ENCODE data around the gene SLC25A12. TPM values are rescaled to one million over a fixed set of nuclear protein-coding genes. Genes with fewer than 3 reads are reported as not detected.

Gene SLC25A12
- total and polyA plus RNA-seq, 2 of the 13 experiments (the other 11 are each of a cell fraction or from before 2014, with no cell fraction given), result 8.1 to 15.9 TPM

DNA sequence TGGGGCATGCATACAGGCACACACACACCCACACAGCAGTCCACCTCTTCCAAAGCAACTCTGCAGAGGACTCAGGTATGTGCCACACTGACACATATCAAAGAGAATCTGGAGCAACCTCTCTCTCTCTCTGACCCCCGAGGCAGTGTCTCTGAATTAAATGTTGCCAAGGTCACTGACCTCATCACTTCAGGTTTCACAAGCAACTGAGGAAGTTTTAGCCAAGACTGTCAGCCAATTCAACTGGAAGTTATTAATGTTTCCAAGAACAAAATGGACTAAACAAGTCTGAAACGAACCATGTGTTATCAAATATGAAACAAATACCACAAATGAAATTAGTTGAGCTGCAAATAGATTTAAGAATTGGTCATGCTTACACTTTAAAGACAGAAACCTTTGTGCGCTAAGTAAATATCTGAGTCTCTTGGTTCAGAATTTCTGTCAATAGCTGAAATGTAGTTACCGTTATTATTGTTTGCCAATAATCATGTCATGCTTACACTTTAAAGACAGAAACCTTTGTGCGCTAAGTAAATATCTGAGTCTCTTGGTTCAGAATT lies 86.1 kb downstream of the SLC25A12 start (continued):
- peak; percentile 48 for TF ChIP-seq RERE (CRISPR knock-in tag; IDR thresholded peaks at IDR 0.05; ENCODE audit: low read depth)
- no peak for TF ChIP-seq RFX1 (IDR thresholded peaks at IDR 0.05)
- TF ChIP-seq HOXA3 (CRISPR knock-in tag; IDR thresholded peaks at IDR 0.05), result 0 out of 2 replicates have a peak, but pooled peaks have one; percentile 38
- no peak for TF ChIP-seq ZNF121 (CRISPR knock-in tag; IDR thresholded peaks at IDR 0.05)
- TF ChIP-seq MEF2D (CRISPR knock-in tag; IDR thresholded peaks at IDR 0.05), result no peak
- no peak for TF ChIP-seq KLF12 (CRISPR knock-in tag; IDR thresholded peaks at IDR 0.05; ENCODE audit: borderline replicate concordance)
- TF ChIP-seq KMT2A (CRISPR knock-in tag; IDR thresholded peaks at IDR 0.05), result no peak
- TF ChIP-seq KLF16 (CRISPR knock-in tag; IDR thresholded peaks at IDR 0.05), result peak in 1 of 2 experiments; percentile 31; a peak in 1 of 4 replicates
- TF ChIP-seq ZNF790 (CRISPR knock-in tag; IDR thresholded peaks at IDR 0.05; ENCODE audit: borderline replicate concordance), result no peak
- no peak for TF ChIP-seq ZBTB33 (CRISPR knock-in tag; IDR thresholded peaks at IDR 0.05)
- no peak for TF ChIP-seq ZBTB8A (CRISPR knock-in tag; IDR thresholded peaks at IDR 0.05; ENCODE audit: borderline replicate concordance, low read depth)
- no peak for TF ChIP-seq NPAS2 (CRISPR knock-in tag; IDR thresholded peaks at IDR 0.05; ENCODE audit: borderline replicate concordance)
- TF ChIP-seq ZNF644 (CRISPR knock-in tag; IDR thresholded peaks at IDR 0.05; ENCODE audit: low read depth), result no peak; the same call in 1 of the 2 replicates
- no peak for TF ChIP-seq ZNF792 (CRISPR knock-in tag; IDR thresholded peaks at IDR 0.05)
- no peak for TF ChIP-seq ARNT (IDR thresholded peaks at IDR 0.05)
- no peak for TF ChIP-seq JUN (CRISPR knock-in tag; IDR thresholded peaks at IDR 0.05)
- no peak for TF ChIP-seq ZNF441 (CRISPR knock-in tag; IDR thresholded peaks at IDR 0.05; ENCODE audit: borderline replicate concordance)
- TF ChIP-seq ISX (CRISPR knock-in tag; conservative IDR thresholded peaks at IDR 0.05), result no peak
- no peak for TF ChIP-seq ZNF280D (CRISPR knock-in tag; IDR thresholded peaks at IDR 0.05)
- 0 out of 2 replicates have a peak, but pooled peaks have one; percentile 46 for TF ChIP-seq KLF6 (CRISPR knock-in tag; IDR thresholded peaks at IDR 0.05)
- TF ChIP-seq, protein P1, sequence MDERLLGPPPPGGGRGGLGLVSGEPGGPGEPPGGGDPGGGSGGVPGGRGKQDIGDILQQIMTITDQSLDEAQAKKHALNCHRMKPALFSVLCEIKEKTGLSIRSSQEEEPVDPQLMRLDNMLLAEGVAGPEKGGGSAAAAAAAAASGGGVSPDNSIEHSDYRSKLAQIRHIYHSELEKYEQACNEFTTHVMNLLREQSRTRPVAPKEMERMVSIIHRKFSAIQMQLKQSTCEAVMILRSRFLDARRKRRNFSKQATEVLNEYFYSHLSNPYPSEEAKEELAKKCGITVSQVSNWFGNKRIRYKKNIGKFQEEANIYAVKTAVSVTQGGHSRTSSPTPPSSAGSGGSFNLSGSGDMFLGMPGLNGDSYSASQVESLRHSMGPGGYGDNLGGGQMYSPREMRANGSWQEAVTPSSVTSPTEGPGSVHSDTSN (CRISPR knock-in tag; IDR thresholded peaks at IDR 0.05), result no peak
